SK-N-SH (cell line): Measurements from ENCODE around the gene EEFSEC.

Experiments
- ELF1 ChIP-seq: IDR thresholded peaks from 2 replicates; pipeline ENCODE4 v1.4.0; 2012
- FOXJ3 ChIP-seq: sonication (generic); formaldehyde crosslinking; IDR thresholded peaks from 2 replicates; pipeline ENCODE4 v1.5.1; 2020; ENCODE audit warnings: mild to moderate bottlenecking, missing genetic modification reagents
- FOXM1 ChIP-seq: IDR thresholded peaks from 2 replicates; pipeline ENCODE4 v1.4.0; 2012; ENCODE audit warnings: low read depth, mild to moderate bottlenecking
- GABPA ChIP-seq: IDR thresholded peaks from 2 replicates; pipeline ENCODE4 v1.4.0; 2012; ENCODE audit warnings: low read depth, mild to moderate bottlenecking
- YY1 ChIP-seq: IDR thresholded peaks from 2 replicates; pipeline ENCODE4 v1.4.0; 2012; ENCODE audit warnings: low read depth, mild to moderate bottlenecking
- TF ChIP-seq, protein P1 (sequence below): IDR thresholded peaks from 2 replicates; pipeline ENCODE4 v1.4.0; 2012; ENCODE audit warnings: low read depth
- TF ChIP-seq, protein P2 (sequence below): fragments of 200-600 bp; sonication (generic); IDR thresholded peaks from 2 replicates; pipeline ENCODE4 v1.6.1; 2017; ENCODE audit warnings: antibody characterized with exemption, mild to moderate bottlenecking, moderate library complexity

DNA sequence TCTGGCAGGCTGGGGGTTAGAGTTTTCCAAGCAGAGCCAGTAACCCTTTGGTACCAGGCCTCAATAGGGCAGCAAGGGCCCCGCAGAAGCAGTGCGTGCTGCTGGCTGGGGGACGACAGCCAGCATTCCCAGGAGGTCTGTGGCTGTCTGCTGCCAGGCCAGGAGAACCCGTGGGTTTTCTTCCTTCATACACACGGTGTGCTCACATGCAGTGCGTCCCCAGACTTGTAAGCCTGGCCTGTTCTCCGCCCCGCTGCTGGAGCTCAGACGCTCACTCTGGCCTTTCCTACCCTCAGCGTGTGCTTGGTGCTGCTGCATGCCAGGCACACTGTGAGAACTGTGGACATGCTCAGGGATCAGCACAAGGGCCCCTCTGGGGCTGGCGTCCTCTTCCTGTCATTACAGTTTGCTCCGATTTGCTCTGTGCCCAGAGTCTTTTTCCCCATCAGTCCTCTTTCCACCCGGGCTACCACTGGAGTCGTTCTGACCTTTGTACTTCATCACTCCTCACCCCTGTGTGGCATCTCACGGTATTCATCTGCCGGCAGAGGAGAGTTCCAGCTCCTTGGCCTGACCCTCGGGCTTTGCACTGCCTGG lies 163.9 kb downstream of the EEFSEC start:
- TF ChIP-seq GABPA (no peak), FOXJ3 (CRISPR knock-in tag) (no peak), YY1 (no peak), ELF1 (no peak), FOXM1 (no peak)
- TF ChIP-seq, protein P1, sequence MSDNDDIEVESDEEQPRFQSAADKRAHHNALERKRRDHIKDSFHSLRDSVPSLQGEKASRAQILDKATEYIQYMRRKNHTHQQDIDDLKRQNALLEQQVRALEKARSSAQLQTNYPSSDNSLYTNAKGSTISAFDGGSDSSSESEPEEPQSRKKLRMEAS, result no peak
- TF ChIP-seq, protein P2, sequence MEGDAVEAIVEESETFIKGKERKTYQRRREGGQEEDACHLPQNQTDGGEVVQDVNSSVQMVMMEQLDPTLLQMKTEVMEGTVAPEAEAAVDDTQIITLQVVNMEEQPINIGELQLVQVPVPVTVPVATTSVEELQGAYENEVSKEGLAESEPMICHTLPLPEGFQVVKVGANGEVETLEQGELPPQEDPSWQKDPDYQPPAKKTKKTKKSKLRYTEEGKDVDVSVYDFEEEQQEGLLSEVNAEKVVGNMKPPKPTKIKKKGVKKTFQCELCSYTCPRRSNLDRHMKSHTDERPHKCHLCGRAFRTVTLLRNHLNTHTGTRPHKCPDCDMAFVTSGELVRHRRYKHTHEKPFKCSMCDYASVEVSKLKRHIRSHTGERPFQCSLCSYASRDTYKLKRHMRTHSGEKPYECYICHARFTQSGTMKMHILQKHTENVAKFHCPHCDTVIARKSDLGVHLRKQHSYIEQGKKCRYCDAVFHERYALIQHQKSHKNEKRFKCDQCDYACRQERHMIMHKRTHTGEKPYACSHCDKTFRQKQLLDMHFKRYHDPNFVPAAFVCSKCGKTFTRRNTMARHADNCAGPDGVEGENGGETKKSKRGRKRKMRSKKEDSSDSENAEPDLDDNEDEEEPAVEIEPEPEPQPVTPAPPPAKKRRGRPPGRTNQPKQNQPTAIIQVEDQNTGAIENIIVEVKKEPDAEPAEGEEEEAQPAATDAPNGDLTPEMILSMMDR, result no peak
